PC-3 (cell line): ENCODE data around the gene HNRNPM.

Experiments
- CTCF ChIP-seq: fragments of 300-600 bp; sonication (generic); conservative IDR thresholded peaks from 2 replicates; pipeline ENCODE4 v1.5.1; 2017; ENCODE audit warnings: antibody characterized with exemption, low read depth, mild to moderate bottlenecking, low read length
- EZH2phosphoT487 ChIP-seq: fragments of 300-600 bp; sonication (generic); IDR thresholded peaks from 2 replicates; pipeline ENCODE4 v1.6.1; 2018; ENCODE audit warnings: mild to moderate bottlenecking, antibody characterized with exemption, low read length, borderline replicate concordance

- TF ChIP-seq CTCF: no peak
- no peak for TF ChIP-seq EZH2phosphoT487
Measured at GRCh38 chr19:8404391-8405151, 40.2 kb upstream of the HNRNPM start.
